Measurements from ENCODE around the gene SHQ1.
"Not testable (repeated sequence)": the region's sequence is repeated elsewhere in the genome, so short reads cannot be mapped to it uniquely, and the experiment has no call there.

The SHQ1 gene

GRCh38 chr3:72798552-72799195 lies 49.6 kb downstream of the SHQ1 start:
- DNase-seq: no peak

GRCh38 chr3:72797773-72798543 lies 50.3 kb downstream of the SHQ1 start:
- no peak for DNase-seq

GRCh38 chr3:72794079-72794478 lies 54.2 kb downstream of the SHQ1 start:
- no peak for DNase-seq

GRCh38 chr3:72791161-72791560 lies 57.1 kb downstream of the SHQ1 start:
- no peak for DNase-seq

- DNase-seq: no peak
These were observed 58.5 kb downstream of the SHQ1 start for GRCh38 chr3:72789786-72790185.

- not testable (repeated sequence) for DNase-seq
These were observed 60.0 kb downstream of the SHQ1 start for GRCh38 chr3:72788232-72788631.

- DNase-seq: no peak
These were observed 61.6 kb downstream of the SHQ1 start for GRCh38 chr3:72786668-72787067.

GRCh38 chr3:72784226-72784625 lies 64.0 kb downstream of the SHQ1 start:
- no peak for DNase-seq

- DNase-seq: no peak
These were observed 65.7 kb downstream of the SHQ1 start for GRCh38 chr3:72782521-72782920.

- no peak for DNase-seq
These were observed 78.3 kb downstream of the SHQ1 start for GRCh38 chr3:72769758-72770540.

GRCh38 chr3:72768936-72769335 lies 79.3 kb downstream of the SHQ1 start:
- DNase-seq: no peak

- DNase-seq: no peak
These were observed 79.8 kb downstream of the SHQ1 start for GRCh38 chr3:72768481-72768880.

- DNase-seq: no peak
These were observed 80.2 kb downstream of the SHQ1 start for GRCh38 chr3:72768006-72768441.

GRCh38 chr3:72766866-72767265 lies 81.4 kb downstream of the SHQ1 start:
- DNase-seq: no peak

- no peak for DNase-seq
These were observed 84.3 kb downstream of the SHQ1 start for GRCh38 chr3:72763751-72764440.

- no peak for DNase-seq
These were observed 86.8 kb downstream of the SHQ1 start for GRCh38 chr3:72761410-72761809.

GRCh38 chr3:72760225-72760624 lies 88.0 kb downstream of the SHQ1 start:
- no peak for DNase-seq

- peak; percentile 64 for DNase-seq
These were observed 91.3 kb downstream of the SHQ1 start for GRCh38 chr3:72756900-72757299.

- no peak for DNase-seq
These were observed 93.7 kb downstream of the SHQ1 start for GRCh38 chr3:72754582-72754981.

GRCh38 chr3:72753495-72753894 lies 94.8 kb downstream of the SHQ1 start:
- DNase-seq: no peak

GRCh38 chr3:72750405-72750965 lies 97.8 kb downstream of the SHQ1 start:
- DNase-seq: no peak

GRCh38 chr3:72748659-72749058 lies 99.6 kb downstream of the SHQ1 start:
- DNase-seq: no peak
